Heart right ventricle (tissue), 16 donors: ENCODE measurements around the gene SLC12A6. TPM values are rescaled to one million over a fixed set of nuclear protein-coding genes. Genes with fewer than 3 reads are reported as not detected.
"Not testable (repeated sequence)": the region's sequence is repeated elsewhere in the genome, so short reads cannot be mapped to it uniquely, and the experiment has no call there.

Source experiments
- ATAC-seq, 8 donors: fragments of 200-7000 bp; cut with Tn5 transposase; one replicate each; pipeline ENCODE4 v1.9.1; 2020; ENCODE audit warnings: mild to moderate bottlenecking in 8 of 8, moderate library complexity in 8 of 8, moderate number of reproducible peaks in 1 of 8
- DNase-seq, 2 donors: peaks; one replicate each; pipeline ENCODE4 v3.0.0-alpha.2; 2020
- H3K27ac ChIP-seq, 10 donors: fragments of 200-600 bp; sonication (generic) in 2 of 10; one replicate each; pipeline versions ENCODE4 v1.5.0 to v1.8.0; 2020 to 2022; ENCODE audit warnings: mild to moderate bottlenecking in 3 of 10
- H3K27me3 ChIP-seq, 7 donors: fragments of 200-600 bp; one replicate each; pipeline ENCODE4 v1.8.0; 2021 to 2022; ENCODE audit warnings: mild to moderate bottlenecking in 2 of 7
- H3K36me3 ChIP-seq, 9 donors: fragments of 200-600 bp; sonication (generic) in 1 of 9; one replicate each; pipeline versions ENCODE4 v1.5.0 to v1.8.0; 2020 to 2022; ENCODE audit warnings: mild to moderate bottlenecking in 2 of 9
- H3K4me1 ChIP-seq, 9 donors: fragments of 200-600 bp; sonication (generic) in 1 of 9; one replicate each; pipeline versions ENCODE4 v1.5.0 to v1.8.0; 2020 to 2022; ENCODE audit warnings: mild to moderate bottlenecking in 4 of 9
- H3K4me3 ChIP-seq, 10 donors: fragments of 200-600 bp; sonication (generic) in 2 of 10; one replicate each; pipeline versions ENCODE4 v1.5.0 to v1.8.0; 2020 to 2022; ENCODE audit warnings: mild to moderate bottlenecking in 7 of 10, moderate library complexity in 2 of 10
- H3K9me3 ChIP-seq, 11 donors: fragments of 200-600 bp in 10 of 11; sonication (generic) in 2 of 11; one replicate each; pipeline versions ENCODE4 v1.5.0 to v1.8.0; 2013 to 2022; ENCODE audit warnings: mild to moderate bottlenecking in 2 of 11, control low read depth in 1 of 11, moderate library complexity in 1 of 11
- WGBS, 2 donors: extraction: QIAGEN DNeasy Blood & Tissue Kit; methylation state at CpG; one replicate each; pipeline ENCODE4 v1.1.7; 2013; ENCODE audit warnings: inconsistent platforms in 1 of 2; 5-methylcytosine and 5-hydroxymethylcytosine counted together
- intact Hi-C, 10 donors: fragments of 100-400 bp; cut with DNase I; formaldehyde crosslinking; loops; one replicate each; pipeline versions ENCODE4 v1.11.1 to v1.14.2; 2022
- polyA plus RNA-seq, 2 donors: library from polyadenylated mRNA; stranded (reverse); fragments of 200-250 nt; gene quantifications; one replicate each; pipeline ENCODE4 v1.2.3, GENCODE V29; 2013
- total RNA-seq, 10 donors: library from RNA; stranded (reverse); fragmentation: NEBNext Ultra II Directional in 3 of 10; extraction: Animal tissue kit (Norgen Biotek cat#: 25700) in 3 of 10; gene quantifications; one replicate each; pipeline versions ENCODE4 v1.2.1 to v1.2.4, GENCODE V29; 2021 to 2023
- TF ChIP-seq, protein P1 (sequence below), 9 donors: fragments of 200-600 bp; sonication (generic) in 2 of 9; IDR thresholded peaks; one replicate each; pipeline versions ENCODE4 v1.5.0 to v1.8.0; 2021 to 2022; ENCODE audit warnings: antibody characterized with exemption in 9 of 9, mild to moderate bottlenecking in 5 of 9, moderate library complexity in 1 of 9
- donor health status: Arrhythmogenic right ventricular cardiomyopathy.
- donor health status: ischemic (EF 13 %, LVEDD 7.1; RV severe dilation, severe dysfunction).
- donor health status: healthy with polysubstance abuse.
- donor health status: DM: no; HTN: yes; CAD: no.
- donor health status: DM: no; HTN: no; CAD: no.
- donor health status: ischemic (EF 25% LVEDD 6.9; RV normal size, moderate dysfunction).
- donor health status: ischemic (EF 25% LVEDD 5.7; RV mildly dilated, moderate dysfunction).
- donor health status: healthy.
- donor health status: DM: yes; HTN: yes; CAD: no.
- donor health status: Ischemic cardiomyopathy.
- donor health status: ischemic (EF 35%, LVEDD 5.7; RV mildly dilated, moderate dysfunction).
- donor health status: nonischemic (EF 11% LVEDD 7.7; RV severe dilation, severe dysfunction).
- donor health status: DM: yes; HTN: yes; CAD: no.
- donor health status: PGD.
- donor health status: ischemic (EF 29% LVEDD 5.4; RV normal size, mild dysfunction).
- donor health status: nonischemic (EF 23%, LVEDD 6.1; RV moderate dilation, normal function).

SLC12A6 gene
- total and polyA plus RNA-seq, 12 donors, result 3.4 to 33.6 (median 24.3) TPM

GRCh38 chr15:34342737-34343575, 5.4 kb upstream of the SLC12A6 start, which contains the start of the genes NOP10 and NUTM1:
TSS of gene NOP10 (minus strand) at chr15:34343136. CDS start at chr15:34343073, 63 bp downstream.
TSS of gene NUTM1 (plus strand) at chr15:34343315. CDS start at chr15:34343697, 382 bp downstream.
- H3K4me1 ChIP-seq, result peaks cover 0 to 45% (median 19%) of the 10 kb centered on the region in 9 donors
- peak; percentile 91 to 97 (median 96) for ATAC-seq
- H3K4me3 ChIP-seq, result peak within 1 kb of the TSS; percentile 56 to 92 (median 76)
- DNase-seq, result peak; percentile 92 to 93
- no peaks in the 10 kb centered on the region for H3K9me3 ChIP-seq
- H3K27me3 ChIP-seq, result no peaks in the 10 kb centered on the region
- peak within 1 kb of the TSS; percentile 14 to 94 (median 92) for H3K27ac ChIP-seq
- intact Hi-C loops, result loop anchor here in 6 of 10 donors (1.0 to 10.0 kb wide), 5 partner anchors 24 to 242 kb away; partner anchors contain the start of genes LPCAT4 (in 6 of the 6), EMC4 (in 2 of the 6) and GOLGA8B (in 1 of the 6)
- WGBS, 2 donors, result 1 to 2% methylated on average over 38 of the region's 38 CpGs
- peaks cover 0 to 35% (median 5%) of the 10 kb centered on the region in 9 donors for H3K36me3 ChIP-seq
- TF ChIP-seq, protein P1, sequence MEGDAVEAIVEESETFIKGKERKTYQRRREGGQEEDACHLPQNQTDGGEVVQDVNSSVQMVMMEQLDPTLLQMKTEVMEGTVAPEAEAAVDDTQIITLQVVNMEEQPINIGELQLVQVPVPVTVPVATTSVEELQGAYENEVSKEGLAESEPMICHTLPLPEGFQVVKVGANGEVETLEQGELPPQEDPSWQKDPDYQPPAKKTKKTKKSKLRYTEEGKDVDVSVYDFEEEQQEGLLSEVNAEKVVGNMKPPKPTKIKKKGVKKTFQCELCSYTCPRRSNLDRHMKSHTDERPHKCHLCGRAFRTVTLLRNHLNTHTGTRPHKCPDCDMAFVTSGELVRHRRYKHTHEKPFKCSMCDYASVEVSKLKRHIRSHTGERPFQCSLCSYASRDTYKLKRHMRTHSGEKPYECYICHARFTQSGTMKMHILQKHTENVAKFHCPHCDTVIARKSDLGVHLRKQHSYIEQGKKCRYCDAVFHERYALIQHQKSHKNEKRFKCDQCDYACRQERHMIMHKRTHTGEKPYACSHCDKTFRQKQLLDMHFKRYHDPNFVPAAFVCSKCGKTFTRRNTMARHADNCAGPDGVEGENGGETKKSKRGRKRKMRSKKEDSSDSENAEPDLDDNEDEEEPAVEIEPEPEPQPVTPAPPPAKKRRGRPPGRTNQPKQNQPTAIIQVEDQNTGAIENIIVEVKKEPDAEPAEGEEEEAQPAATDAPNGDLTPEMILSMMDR (IDR thresholded peaks at IDR 0.05), result peak; percentile 92 to 97 (median 96)

DNA sequence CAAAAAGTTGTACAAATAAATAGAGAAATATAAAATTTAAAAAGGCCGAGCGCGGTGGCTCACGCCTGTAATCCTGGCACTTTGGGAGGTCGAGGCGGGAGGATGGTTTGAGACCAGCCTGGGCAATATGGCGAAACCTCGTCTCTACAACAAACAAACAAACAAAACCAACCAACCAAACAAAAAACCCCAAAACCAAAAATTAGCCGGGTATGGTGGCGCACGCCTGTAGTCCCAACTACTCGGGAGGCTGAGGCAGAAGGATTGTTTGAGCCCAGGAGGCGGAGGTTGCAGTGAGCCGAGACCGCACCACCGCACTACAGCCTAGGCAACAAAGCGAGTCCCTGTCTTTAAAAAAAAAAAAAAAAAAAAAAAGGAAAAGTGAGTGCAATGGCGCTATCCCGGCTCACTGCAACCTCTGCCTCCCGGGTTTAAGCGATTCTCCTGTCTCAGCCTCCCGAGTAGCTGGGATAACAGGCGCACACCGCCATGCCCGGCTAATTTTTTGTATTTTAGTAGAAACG, 4.7 kb upstream of the SLC12A6 start:
- H3K4me1 ChIP-seq, result peaks cover 0 to 45% (median 19%) of the 10 kb centered on the region in 9 donors
- peak in 3 of 8 donors; percentile 1 to 10 (median 7) for ATAC-seq
- not testable (repeated sequence) for H3K27me3 ChIP-seq, H3K9me3 ChIP-seq, DNase-seq
- peak overlapping the region; percentile 56 to 92 (median 76) for H3K4me3 ChIP-seq
- WGBS, 2 donors, result 42 to 43% methylated on average over 26 of the region's 26 CpGs
- peak overlapping the region; percentile 14 to 94 (median 92) for H3K27ac ChIP-seq
- intact Hi-C loops, result loop anchor here in 5 of 10 donors (2.0 to 10.0 kb wide), 4 partner anchors 25 to 243 kb away; partner anchors contain the start of genes LPCAT4 (in 3 of the 5), EMC4 (in 2 of the 5) and GOLGA8B (in 1 of the 5)
- peaks cover 0 to 35% (median 5%) of the 10 kb centered on the region in 9 donors for H3K36me3 ChIP-seq

- peaks cover 3 to 52% (median 25%) of the 10 kb centered on the region in 9 donors for H3K4me1 ChIP-seq
- WGBS, 2 donors, result 92 to 94% methylated on average over 15 of the region's 15 CpGs
- ATAC-seq (no peak), DNase-seq (no peak)
- peak overlapping the region in 9 of 10 donors; percentile 56 to 92 (median 75) for H3K4me3 ChIP-seq
- peaks cover 0 to 35% (median 5%) of the 10 kb centered on the region in 9 donors for H3K36me3 ChIP-seq
- TF ChIP-seq, protein P1 (IDR thresholded peaks at IDR 0.05), result no peak
- intact Hi-C loops, result loop anchor here in 5 of 10 donors (2.0 to 10.0 kb wide), 4 partner anchors 25 to 243 kb away; partner anchors contain the start of genes LPCAT4 (in 3 of the 5), EMC4 (in 2 of the 5) and GOLGA8B (in 1 of the 5)
- no peaks in the 10 kb centered on the region for H3K9me3 ChIP-seq
- peak overlapping the region in 3 of 10 donors; percentile 87 to 94 (median 92) for H3K27ac ChIP-seq
- H3K27me3 ChIP-seq, result no peaks in the 10 kb centered on the region
Measured at GRCh38 chr15:34341381-34342212, 4.0 kb upstream of the SLC12A6 start.

GRCh38 chr15:34339946-34340345, 2.4 kb upstream of the SLC12A6 start:
- WGBS, 2 donors, result 92 to 95% methylated on average over 3 of the region's 3 CpGs
- DNase-seq, result no peak

More at GRCh38 chr15:34339946-34340345, 2.4 kb upstream of the SLC12A6 start:
- intact Hi-C loops, result loop anchor here in 4 of 10 donors (2.0 to 10.0 kb wide), 5 partner anchors 21 to 245 kb away; partner anchors contain the start of genes EMC4 (in 1 of the 4) and GOLGA8B (in 1 of the 4)
- Histone ChIP-seq H3K27ac (no peak overlapping the region), H3K9me3 (no peaks in the 10 kb centered on the region), H3K27me3 (no peaks in the 10 kb centered on the region), H3K4me3 (no peak overlapping the region), H3K4me1 (peaks cover 7 to 67% (median 38%) of the 10 kb centered on the region in 9 donors), H3K36me3 (peaks cover 0 to 35% (median 5%) of the 10 kb centered on the region in 9 donors)
- ATAC-seq, result no peak
- TF ChIP-seq, protein P1 (IDR thresholded peaks at IDR 0.05), result no peak
